ENCODE results near the gene RAP1GAP2. TPM values are rescaled to one million over a fixed set of nuclear protein-coding genes. Genes with fewer than 3 reads are reported as not detected.
A peak's percentile ranks its signal among the peaks of the same experiment; 100 is the strongest.

RAP1GAP2 gene
- polyA plus RNA-seq, 3 donors: 1.5 to 48.4 (median 6.1) TPM

DNA sequence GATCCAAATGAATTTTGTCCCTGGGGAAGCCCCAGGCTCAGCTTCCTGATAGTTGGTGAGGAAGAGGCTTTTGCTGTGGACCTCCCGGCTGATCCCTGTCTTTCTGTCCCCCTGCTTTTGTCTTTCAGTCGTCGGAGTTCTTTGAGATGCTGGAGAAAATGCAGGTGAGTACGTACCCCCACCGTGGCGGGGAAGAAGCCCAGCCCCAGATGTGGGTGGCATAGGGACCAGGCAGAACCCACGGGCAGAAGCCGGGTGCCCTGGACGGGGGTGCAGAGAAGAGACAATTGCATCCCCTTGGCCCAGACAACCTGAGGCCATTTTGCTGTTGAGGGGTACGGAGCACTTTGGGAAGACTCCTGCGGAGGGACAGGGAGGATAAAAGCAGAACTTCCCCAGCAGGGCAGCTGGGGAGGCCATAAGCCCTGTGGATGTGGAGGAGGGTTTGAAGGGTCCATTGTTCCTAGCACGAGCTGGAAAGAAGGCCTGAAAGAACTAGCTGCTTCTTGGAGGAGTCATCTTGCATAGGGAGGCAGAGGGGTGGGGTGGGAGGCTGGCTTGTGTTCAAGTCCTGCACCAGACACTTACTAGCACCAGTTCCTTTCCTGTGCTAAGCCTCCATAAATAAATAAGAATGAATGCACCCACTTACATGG is 161.5 kb downstream of the RAP1GAP2 start:
- no peak overlapping the region for H3K4me2 ChIP-seq (replicated peaks; ENCODE audit: extremely low read depth, low read length, poor library complexity, severe bottlenecking)
- TF ChIP-seq, protein P1, sequence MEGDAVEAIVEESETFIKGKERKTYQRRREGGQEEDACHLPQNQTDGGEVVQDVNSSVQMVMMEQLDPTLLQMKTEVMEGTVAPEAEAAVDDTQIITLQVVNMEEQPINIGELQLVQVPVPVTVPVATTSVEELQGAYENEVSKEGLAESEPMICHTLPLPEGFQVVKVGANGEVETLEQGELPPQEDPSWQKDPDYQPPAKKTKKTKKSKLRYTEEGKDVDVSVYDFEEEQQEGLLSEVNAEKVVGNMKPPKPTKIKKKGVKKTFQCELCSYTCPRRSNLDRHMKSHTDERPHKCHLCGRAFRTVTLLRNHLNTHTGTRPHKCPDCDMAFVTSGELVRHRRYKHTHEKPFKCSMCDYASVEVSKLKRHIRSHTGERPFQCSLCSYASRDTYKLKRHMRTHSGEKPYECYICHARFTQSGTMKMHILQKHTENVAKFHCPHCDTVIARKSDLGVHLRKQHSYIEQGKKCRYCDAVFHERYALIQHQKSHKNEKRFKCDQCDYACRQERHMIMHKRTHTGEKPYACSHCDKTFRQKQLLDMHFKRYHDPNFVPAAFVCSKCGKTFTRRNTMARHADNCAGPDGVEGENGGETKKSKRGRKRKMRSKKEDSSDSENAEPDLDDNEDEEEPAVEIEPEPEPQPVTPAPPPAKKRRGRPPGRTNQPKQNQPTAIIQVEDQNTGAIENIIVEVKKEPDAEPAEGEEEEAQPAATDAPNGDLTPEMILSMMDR (IDR thresholded peaks at IDR 0.05): no peak
- Mint-ChIP-seq H3K27ac (peak overlapping the region in 1 of 7 donors; percentile 32), H3K36me3 (peaks cover 36 to 48% of the 10 kb centered on the region in 2 donors), H3K27me3 (ENCODE audit: low read depth in 3 of 3) (peaks cover 0 to 6% (median 0%) of the 10 kb centered on the region in 3 donors), H3K4me1 (peaks cover 22% of the 10 kb centered on the region), H3K4me3 (no peak overlapping the region), H3K9me3 (peaks cover 0 to 2% (median 0%) of the 10 kb centered on the region in 7 donors)
- peaks cover 96% of the 10 kb centered on the region for H4K20me1 ChIP-seq (ENCODE audit: insufficient read depth, low read length)
- no peak overlapping the region for H3K4me3 ChIP-seq (replicated peaks in 1 of 3; ENCODE audit: low read depth in 2 of 3, low read length in 3 of 3)
- peaks cover 21 to 39% of the 10 kb centered on the region in 2 donors for H3K36me3 ChIP-seq (replicated peaks in 1 of 2; ENCODE audit: control insufficient read depth in 1 of 2, insufficient read depth in 2 of 2, low read length in 2 of 2)
- H3K9ac ChIP-seq (ENCODE audit: insufficient read depth, low read length, poor library complexity, severe bottlenecking): no peak overlapping the region
- H2AFZ ChIP-seq (ENCODE audit: insufficient read depth, low read depth, low read length, poor library complexity, severe bottlenecking): no peak overlapping the region
- intact Hi-C loops (cut with micrococcal nuclease): no loop called here
- H3K27ac ChIP-seq (ENCODE audit: low read depth in 1 of 2, low read length in 2 of 2): no peak overlapping the region
- H3K79me2 ChIP-seq (ENCODE audit: insufficient read depth, low read length): peaks cover 40% of the 10 kb centered on the region
- H3K4me1 ChIP-seq (ENCODE audit: control insufficient read depth in 1 of 2, insufficient read depth in 2 of 2, low read length in 2 of 2): peaks cover 9 to 21% of the 10 kb centered on the region in 2 donors
- DNase-seq: no peak
- no peaks in the 10 kb centered on the region for H3K27me3 ChIP-seq (ENCODE audit: control insufficient read depth in 2 of 2, insufficient read depth in 2 of 2, low read length in 2 of 2)
- 98% methylated on average over 10 of the region's 12 CpGs for WGBS (ENCODE audit: insufficient coverage)
- no peaks in the 10 kb centered on the region for H3K9me3 ChIP-seq (replicated peaks in 1 of 2; ENCODE audit: control insufficient read depth in 1 of 2, insufficient read depth in 1 of 2, low read length in 2 of 2)

DNA sequence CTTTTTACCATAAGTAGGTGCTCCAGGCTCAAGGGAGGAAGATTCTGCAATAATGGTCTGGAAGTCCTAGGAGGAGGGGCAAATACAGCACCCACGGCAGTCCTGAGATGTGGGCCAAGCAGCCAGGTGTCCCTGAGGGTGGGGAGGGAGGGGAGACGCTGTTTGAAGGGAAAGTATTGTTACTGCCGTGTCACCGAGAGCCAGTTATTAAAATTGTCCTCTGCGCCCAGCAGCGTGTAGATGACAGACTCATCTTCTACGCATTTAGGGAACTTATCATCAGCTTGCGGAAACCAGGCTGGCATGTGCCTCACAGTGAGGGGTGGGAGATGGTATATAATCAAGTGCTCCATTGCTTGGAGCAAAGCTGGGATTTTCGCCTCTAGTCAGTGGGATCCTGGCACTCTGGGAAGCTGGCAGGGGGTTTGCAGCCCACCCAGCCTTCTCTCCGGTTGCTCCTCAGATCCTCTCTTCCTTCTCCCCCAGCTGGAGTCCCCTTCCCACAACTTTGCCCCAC is 162.5 kb downstream of the RAP1GAP2 start:
- no peak overlapping the region for H3K4me3 ChIP-seq (replicated peaks in 1 of 3; ENCODE audit: low read depth in 2 of 3, low read length in 3 of 3)
- peaks cover 31 to 49% of the 10 kb centered on the region in 2 donors for H3K36me3 ChIP-seq (replicated peaks in 1 of 2; ENCODE audit: control insufficient read depth in 1 of 2, insufficient read depth in 2 of 2, low read length in 2 of 2)
- peaks cover 37% of the 10 kb centered on the region for H3K79me2 ChIP-seq (ENCODE audit: insufficient read depth, low read length)
- no peaks in the 10 kb centered on the region for H3K9me3 ChIP-seq (replicated peaks in 1 of 2; ENCODE audit: control insufficient read depth in 1 of 2, insufficient read depth in 1 of 2, low read length in 2 of 2)
- H3K4me1 ChIP-seq (ENCODE audit: control insufficient read depth in 1 of 2, insufficient read depth in 2 of 2, low read length in 2 of 2): peaks cover 9 to 21% of the 10 kb centered on the region in 2 donors
- H3K27ac Mint-ChIP-seq: no peak overlapping the region
- no peaks in the 10 kb centered on the region for H3K9me3 Mint-ChIP-seq
- no peak overlapping the region for H3K4me3 Mint-ChIP-seq
- no peaks in the 10 kb centered on the region for H3K27me3 ChIP-seq (ENCODE audit: control insufficient read depth in 2 of 2, insufficient read depth in 2 of 2, low read length in 2 of 2)
- no peak for DNase-seq
- peaks cover 0 to 6% (median 0%) of the 10 kb centered on the region in 3 donors for H3K27me3 Mint-ChIP-seq (ENCODE audit: low read depth in 3 of 3)
- H2AFZ ChIP-seq (ENCODE audit: insufficient read depth, low read depth, low read length, poor library complexity, severe bottlenecking): no peak overlapping the region
- peaks cover 22% of the 10 kb centered on the region for H3K4me1 Mint-ChIP-seq
- no peak overlapping the region for H3K27ac ChIP-seq (ENCODE audit: low read depth in 1 of 2, low read length in 2 of 2)
- H3K4me2 ChIP-seq (replicated peaks; ENCODE audit: extremely low read depth, low read length, poor library complexity, severe bottlenecking): no peak overlapping the region
- intact Hi-C loops (cut with micrococcal nuclease): no loop called here
- 80% methylated on average over 7 of the region's 10 CpGs for WGBS (ENCODE audit: insufficient coverage)
- no peak overlapping the region for H3K9ac ChIP-seq (ENCODE audit: insufficient read depth, low read length, poor library complexity, severe bottlenecking)
- peaks cover 96% of the 10 kb centered on the region for H4K20me1 ChIP-seq (ENCODE audit: insufficient read depth, low read length)
- peaks cover 43 to 58% of the 10 kb centered on the region in 2 donors for H3K36me3 Mint-ChIP-seq
- TF ChIP-seq, protein P1 (IDR thresholded peaks at IDR 0.05): no peak

Data from CD14-positive monocyte (primary cell).